H9 (cell line): ENCODE measurements around the gene DENND1A. TPM values are rescaled to one million over a fixed set of nuclear protein-coding genes. Genes with fewer than 3 reads are reported as not detected.

Source experiments
- DNase-seq: peaks from one replicate; pipeline ENCODE4 v3.0.0-alpha.2; 2017
- H2AFZ ChIP-seq: one replicate; pipeline ENCODE4 v1.6.1; 2013; ENCODE audit warnings: mild to moderate bottlenecking, low read length, control low read depth, moderate library complexity
- H2AK5ac ChIP-seq: 2 replicates; pipeline ENCODE4 v1.6.1; 2013; ENCODE audit warnings: low read length, control low read depth, mixed read lengths; ENCODE audit not compliant: insufficient read length
- H2BK120ac ChIP-seq: one replicate; pipeline ENCODE4 v1.6.1; 2013; ENCODE audit warnings: low read depth, mild to moderate bottlenecking, low read length, control low read depth, inconsistent platforms; ENCODE audit not compliant: poor library complexity, severe bottlenecking
- H2BK12ac ChIP-seq: 2 replicates; pipeline ENCODE4 v1.6.1; 2013; ENCODE audit warnings: low read length, control low read depth, mixed read lengths, low read depth; ENCODE audit not compliant: insufficient read length
- H2BK15ac ChIP-seq: 2 replicates; pipeline ENCODE4 v1.6.1; 2013; ENCODE audit warnings: low read depth, low read length, control low read depth
- H2BK20ac ChIP-seq: one replicate; pipeline ENCODE4 v1.6.1; 2013; ENCODE audit warnings: low read depth, mild to moderate bottlenecking, low read length, control low read depth, inconsistent platforms; ENCODE audit not compliant: poor library complexity, severe bottlenecking
- H2BK5ac ChIP-seq: 2 replicates; pipeline ENCODE4 v1.6.1; 2013; ENCODE audit warnings: low read length, control low read depth, mixed read lengths; ENCODE audit not compliant: insufficient read length
- H3K14ac ChIP-seq: 2 replicates; pipeline ENCODE4 v1.6.1; 2013; ENCODE audit warnings: low read length, control low read depth; ENCODE audit not compliant: insufficient read depth
- H3K18ac ChIP-seq: 2 replicates; pipeline ENCODE4 v1.6.1; 2013; ENCODE audit warnings: low read depth, mild to moderate bottlenecking, mixed read lengths, low read length, control low read depth; ENCODE audit not compliant: insufficient read length
- H3K23ac ChIP-seq: 2 replicates; pipeline ENCODE4 v1.6.1; 2013; ENCODE audit warnings: low read length, control low read depth, mixed read lengths, low read depth; ENCODE audit not compliant: insufficient read length
- H3K23me2 ChIP-seq: 2 replicates; pipeline ENCODE4 v1.6.1; 2013; ENCODE audit warnings: low read depth, mild to moderate bottlenecking, mixed read lengths, low read length, control low read depth; ENCODE audit not compliant: insufficient read length, poor library complexity, severe bottlenecking
- H3K27ac ChIP-seq: 2 replicates; pipeline ENCODE4 v1.5.1; 2013; ENCODE audit warnings: low read length, control low read depth, mixed read lengths, low read depth; ENCODE audit not compliant: insufficient read length
- H3K27me3 ChIP-seq: 2 replicates; pipeline ENCODE4 v1.6.1; 2013; ENCODE audit warnings: low read length, control low read depth, inconsistent platforms; ENCODE audit not compliant: insufficient read depth
- H3K4ac ChIP-seq: 2 replicates; pipeline ENCODE4 v1.6.1; 2013; ENCODE audit warnings: low read depth, mild to moderate bottlenecking, control low read depth, inconsistent platforms, low read length, moderate library complexity
- H3K4me1 ChIP-seq: 2 replicates; pipeline ENCODE4 v1.6.1; 2013; ENCODE audit warnings: low read length, control low read depth, inconsistent platforms; ENCODE audit not compliant: insufficient read depth
- H3K4me2 ChIP-seq: 2 replicates; pipeline ENCODE4 v1.6.1; 2013; ENCODE audit warnings: low read length, control low read depth, mixed read lengths; ENCODE audit not compliant: insufficient read length, insufficient read depth
- H3K56ac ChIP-seq: 2 replicates; pipeline ENCODE4 v1.6.1; 2013; ENCODE audit warnings: low read depth, mild to moderate bottlenecking, mixed read lengths, low read length, control low read depth; ENCODE audit not compliant: insufficient read length
- H3K79me1 ChIP-seq: 2 replicates; pipeline ENCODE4 v1.6.1; 2013; ENCODE audit warnings: low read depth, mild to moderate bottlenecking, moderate library complexity, low read length, control low read depth, inconsistent platforms; ENCODE audit not compliant: insufficient read depth, poor library complexity, severe bottlenecking
- H3K79me2 ChIP-seq: 2 replicates; pipeline ENCODE4 v1.6.1; 2013; ENCODE audit warnings: low read length, control low read depth, inconsistent platforms; ENCODE audit not compliant: insufficient read depth
- H3K9ac ChIP-seq: 2 replicates; pipeline ENCODE4 v1.6.1; 2013; ENCODE audit warnings: low read length, control low read depth, mixed read lengths; ENCODE audit not compliant: insufficient read length; ENCODE audit errors: extremely low read depth
- H3K9me3 ChIP-seq: one replicate; pipeline ENCODE4 v1.6.1; 2013; ENCODE audit warnings: low read depth, low read length, inconsistent platforms; ENCODE audit not compliant: control insufficient read depth
- H3T11ph ChIP-seq: one replicate; pipeline ENCODE4 v1.6.1; 2013; ENCODE audit warnings: mild to moderate bottlenecking, low read length, control low read depth, inconsistent platforms
- H4K20me1 ChIP-seq: one replicate; pipeline ENCODE4 v1.6.1; 2013; ENCODE audit not compliant: control insufficient read depth, insufficient read length, insufficient read depth
- H4K5ac ChIP-seq: 2 replicates; pipeline ENCODE4 v1.6.1; 2013; ENCODE audit warnings: low read depth, mild to moderate bottlenecking, mixed read lengths, low read length, control low read depth; ENCODE audit not compliant: insufficient read length
- H4K8ac ChIP-seq: replicated peaks from 2 replicates; pipeline ENCODE4 v1.6.1; 2013; ENCODE audit warnings: low read length, control low read depth, mixed read lengths, low read depth; ENCODE audit not compliant: insufficient read length
- H4K91ac ChIP-seq: 2 replicates; pipeline ENCODE4 v1.6.1; 2013; ENCODE audit warnings: low read depth, mild to moderate bottlenecking, moderate library complexity, mixed read lengths, low read length, control low read depth; ENCODE audit not compliant: insufficient read length
- H3K27ac Mint-ChIP-seq, 3 experiments: 2 replicates in 2 of 3; 3 replicates in 1 of 3; pipeline ENCODE4 v1.8.0; 2020 to 2021; ENCODE audit warnings: mixed read lengths in 3 of 3, mild to moderate bottlenecking in 1 of 3, moderate library complexity in 1 of 3
- H3K27me3 Mint-ChIP-seq: 2 replicates; pipeline ENCODE4 v1.8.0; 2021; ENCODE audit warnings: low read depth, mild to moderate bottlenecking, moderate library complexity, mixed read lengths
- H3K36me3 Mint-ChIP-seq, 3 experiments: 2 replicates in 2 of 3; 3 replicates in 1 of 3; pipeline ENCODE4 v1.8.0; 2020 to 2021; ENCODE audit warnings: low read depth in 3 of 3, mixed read lengths in 3 of 3; ENCODE audit not compliant: insufficient read depth in 1 of 3
- H3K4me1 Mint-ChIP-seq, 2 experiments: 2 replicates each; pipeline ENCODE4 v1.8.0; 2020; ENCODE audit warnings: mixed read lengths in 2 of 2
- H3K4me3 Mint-ChIP-seq, 2 experiments: 2 replicates in 1 of 2; 3 replicates in 1 of 2; pipeline ENCODE4 v1.8.0; 2020 to 2021; ENCODE audit warnings: mild to moderate bottlenecking in 2 of 2, mixed read lengths in 2 of 2, moderate library complexity in 1 of 2
- H3K9me3 Mint-ChIP-seq, 2 experiments: 2 replicates in 1 of 2; 3 replicates in 1 of 2; pipeline ENCODE4 v1.8.0; 2020; ENCODE audit warnings: mild to moderate bottlenecking in 2 of 2, mixed read lengths in 2 of 2, moderate library complexity in 1 of 2
- WGBS: extraction: QIAGEN DNeasy Blood & Tissue Kit; methylation state at CpG from one replicate; pipeline ENCODE4 v1.1.7; 2013; ENCODE audit warnings: missing lambda C conversion rate, low lambda C conversion rate, mixed read lengths; ENCODE audit not compliant: insufficient read length; ENCODE audit errors: extremely low coverage; 5-methylcytosine and 5-hydroxymethylcytosine counted together
- total RNA-seq: library from RNA; stranded (reverse); gene quantifications from 2 replicates; pipeline ENCODE4 v1.2.1, GENCODE V29; 2021
- TF ChIP-seq, protein P1 (sequence below): fragments of 200-600 bp; sonication (generic); conservative IDR thresholded peaks from 3 replicates; pipeline ENCODE4 v1.8.0; 2021; ENCODE audit warnings: antibody characterized with exemption, mild to moderate bottlenecking

The DENND1A gene
- total RNA-seq, 1 experiment from 2014 or later: 20.4 TPM

DNA sequence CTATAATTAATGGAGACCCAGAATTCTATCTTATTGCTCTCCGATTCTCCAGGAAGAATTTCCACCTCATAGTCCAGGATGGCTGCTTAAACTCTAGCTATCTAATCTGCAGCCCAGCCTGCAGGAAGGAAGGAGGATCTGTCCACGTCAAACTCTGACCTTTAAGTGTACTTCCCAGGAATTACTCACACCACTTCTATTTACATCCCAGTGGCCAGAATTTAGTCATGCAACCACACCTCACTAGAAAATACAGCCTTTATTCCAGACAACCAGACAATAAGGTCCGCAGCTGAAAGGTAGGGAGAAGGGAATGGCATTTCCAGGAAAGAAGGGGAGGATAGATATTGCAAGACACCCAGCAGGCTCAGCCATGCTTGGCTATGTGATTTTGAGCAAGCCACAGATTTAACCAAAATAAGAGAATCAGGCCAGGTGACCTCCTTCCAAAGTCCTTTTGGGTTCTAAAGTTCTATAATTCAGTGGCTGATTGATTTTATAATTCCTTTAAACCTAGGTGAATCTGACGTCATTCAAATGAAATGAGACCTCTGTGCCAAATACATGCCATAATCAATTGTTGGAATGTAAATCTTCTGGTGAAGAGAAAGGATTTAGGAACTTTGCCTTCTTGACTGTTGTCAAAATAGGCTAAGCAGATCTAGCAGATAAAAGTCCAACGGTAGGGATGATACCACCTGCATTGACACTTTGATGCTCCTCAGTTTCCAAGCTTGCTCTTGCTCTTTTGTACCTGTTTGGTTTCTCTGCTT, 3.7 kb upstream of the DENND1A start:
- Histone ChIP-seq H3K9me3 (no peaks in the 10 kb centered on the region), H2BK120ac (no peak overlapping the region), H3K79me1 (no peaks in the 10 kb centered on the region), H3K18ac (no peak overlapping the region), H3T11ph (no peak overlapping the region), H3K4me1 (peaks cover 3% of the 10 kb centered on the region; the same call in 1 of the 2 replicates), H2AK5ac (no peak overlapping the region), H4K5ac (no peak overlapping the region), H3K56ac (no peak overlapping the region), H2AFZ (no peak overlapping the region), H4K20me1 (no peaks in the 10 kb centered on the region), H2BK15ac (no peak overlapping the region), H2BK12ac (no peak overlapping the region), H2BK20ac (no peak overlapping the region), H3K27ac (no peak overlapping the region), H3K27me3 (no peaks in the 10 kb centered on the region), H3K79me2 (no peaks in the 10 kb centered on the region), H3K14ac (no peak overlapping the region), H3K4me2 (no peak overlapping the region), H3K9ac (no peak overlapping the region), H3K4ac (no peak overlapping the region), H2BK5ac (no peak overlapping the region), H4K8ac (no peak overlapping the region), H3K23ac (no peak overlapping the region), H3K23me2 (peaks cover 10% of the 10 kb centered on the region), H4K91ac (no peak overlapping the region)
- H3K36me3 Mint-ChIP-seq: peaks cover 5 to 9% (median 7%) of the 10 kb centered on the region in 3 experiments; a peak in 4 of 7 replicates
- DNase-seq: no peak
- peaks cover 12% of the 10 kb centered on the region in 2 experiments for H3K9me3 Mint-ChIP-seq
- H3K27ac Mint-ChIP-seq: no peak overlapping the region; a peak in 1 of 7 replicates
- TF ChIP-seq, protein P1, sequence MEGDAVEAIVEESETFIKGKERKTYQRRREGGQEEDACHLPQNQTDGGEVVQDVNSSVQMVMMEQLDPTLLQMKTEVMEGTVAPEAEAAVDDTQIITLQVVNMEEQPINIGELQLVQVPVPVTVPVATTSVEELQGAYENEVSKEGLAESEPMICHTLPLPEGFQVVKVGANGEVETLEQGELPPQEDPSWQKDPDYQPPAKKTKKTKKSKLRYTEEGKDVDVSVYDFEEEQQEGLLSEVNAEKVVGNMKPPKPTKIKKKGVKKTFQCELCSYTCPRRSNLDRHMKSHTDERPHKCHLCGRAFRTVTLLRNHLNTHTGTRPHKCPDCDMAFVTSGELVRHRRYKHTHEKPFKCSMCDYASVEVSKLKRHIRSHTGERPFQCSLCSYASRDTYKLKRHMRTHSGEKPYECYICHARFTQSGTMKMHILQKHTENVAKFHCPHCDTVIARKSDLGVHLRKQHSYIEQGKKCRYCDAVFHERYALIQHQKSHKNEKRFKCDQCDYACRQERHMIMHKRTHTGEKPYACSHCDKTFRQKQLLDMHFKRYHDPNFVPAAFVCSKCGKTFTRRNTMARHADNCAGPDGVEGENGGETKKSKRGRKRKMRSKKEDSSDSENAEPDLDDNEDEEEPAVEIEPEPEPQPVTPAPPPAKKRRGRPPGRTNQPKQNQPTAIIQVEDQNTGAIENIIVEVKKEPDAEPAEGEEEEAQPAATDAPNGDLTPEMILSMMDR: no peak
- H3K27me3 Mint-ChIP-seq: peaks cover 41% of the 10 kb centered on the region
- whole genome bisulfite sequencing: no CpG with 5 or more reads among the region's 5 CpGs
- no peak overlapping the region for H3K4me3 Mint-ChIP-seq
- H3K4me1 Mint-ChIP-seq: peaks cover 27 to 29% of the 10 kb centered on the region in 2 experiments
